Measurements from ENCODE around the gene ZBTB45.

- TF ChIP-seq, protein P1, sequence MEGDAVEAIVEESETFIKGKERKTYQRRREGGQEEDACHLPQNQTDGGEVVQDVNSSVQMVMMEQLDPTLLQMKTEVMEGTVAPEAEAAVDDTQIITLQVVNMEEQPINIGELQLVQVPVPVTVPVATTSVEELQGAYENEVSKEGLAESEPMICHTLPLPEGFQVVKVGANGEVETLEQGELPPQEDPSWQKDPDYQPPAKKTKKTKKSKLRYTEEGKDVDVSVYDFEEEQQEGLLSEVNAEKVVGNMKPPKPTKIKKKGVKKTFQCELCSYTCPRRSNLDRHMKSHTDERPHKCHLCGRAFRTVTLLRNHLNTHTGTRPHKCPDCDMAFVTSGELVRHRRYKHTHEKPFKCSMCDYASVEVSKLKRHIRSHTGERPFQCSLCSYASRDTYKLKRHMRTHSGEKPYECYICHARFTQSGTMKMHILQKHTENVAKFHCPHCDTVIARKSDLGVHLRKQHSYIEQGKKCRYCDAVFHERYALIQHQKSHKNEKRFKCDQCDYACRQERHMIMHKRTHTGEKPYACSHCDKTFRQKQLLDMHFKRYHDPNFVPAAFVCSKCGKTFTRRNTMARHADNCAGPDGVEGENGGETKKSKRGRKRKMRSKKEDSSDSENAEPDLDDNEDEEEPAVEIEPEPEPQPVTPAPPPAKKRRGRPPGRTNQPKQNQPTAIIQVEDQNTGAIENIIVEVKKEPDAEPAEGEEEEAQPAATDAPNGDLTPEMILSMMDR (IDR thresholded peaks at IDR 0.05) = no peak
- TF ChIP-seq POLR2A (IDR thresholded peaks at IDR 0.05) = no peak
- no peak for TF ChIP-seq EP300 (IDR thresholded peaks at IDR 0.05)
- TF ChIP-seq POLR2AphosphoS5 (IDR thresholded peaks at IDR 0.05) = no peak
These were observed 38.8 kb downstream of the ZBTB45 start for GRCh38 chr19:58480831-58481230.
